HCT116 (cell line): ENCODE results near the gene LILRB3. TPM values are rescaled to one million over a fixed set of nuclear protein-coding genes. Genes with fewer than 3 reads are reported as not detected.

Source experiments
- ATAC-seq: fragments of 200-7000 bp; cut with Tn5 transposase; 2 replicates; pipeline ENCODE4 v1.9.1; 2020; ENCODE audit warnings: mild to moderate bottlenecking, moderate library complexity
- BruUV-seq: library from RNA; stranded (reverse); fragments of 400-500 nt; replicated peaks from 2 replicates; lab custom pipeline; 2021; lab: Mats Ljungman, UMichigan
- CTCF ChIA-PET: fragments of 300-600 bp; sonication (Branson Sonifier 250); formaldehyde crosslinking; loops from one replicate; lab custom pipeline; 2021; ENCODE audit warnings: antibody characterized with exemption; lab: Charles Lee
- POLR2A ChIA-PET: fragments of 300-600, 350-600 bp; sonication (Branson Sonifier 250); formaldehyde crosslinking; loops from one replicate; lab custom pipeline; 2021; ENCODE audit warnings: antibody characterized with exemption; lab: Charles Lee
- RAD21 ChIA-PET, 2 experiments: fragments of 300-600 bp; sonication (Branson Sonifier 250); formaldehyde crosslinking; loops; one replicate each; lab custom pipeline; 2023; ENCODE audit warnings: low total read pairs in 2 of 2; ENCODE audit not compliant: uncharacterized antibody in 2 of 2, unreplicated experiment in 2 of 2, low non-redundant PET in 1 of 2; lab: Charles Lee
- DNase-seq: peaks from one replicate; pipeline ENCODE4 v3.0.0-alpha.2; 2010; ENCODE audit warnings: low read depth, low spot score
- H2AFZ ChIP-seq: fragments of 200-600 bp; shearing (Covaris generic), sonication (generic); 2 replicates; pipeline ENCODE4 v1.6.1; 2017; ENCODE audit warnings: low read depth, mixed run types, mixed read lengths, antibody characterized with exemption, low read length; ENCODE audit not compliant: poor library complexity, severe bottlenecking
- H3K27ac ChIP-seq: 2 replicates; pipeline ENCODE4 v1.5.1; 2012; ENCODE audit warnings: low read depth, low read length
- H3K27me3 ChIP-seq: fragments of 200-600 bp; sonication (generic); 2 replicates; pipeline ENCODE4 v1.6.1; 2016; ENCODE audit warnings: mixed run types, low read length, mixed read lengths; ENCODE audit not compliant: insufficient read depth
- H3K36me3 ChIP-seq, 2 experiments: fragments of 200-500 bp in 1 of 2; fragments of 200-600 bp in 1 of 2; sonication (Bioruptor generic) in 1 of 2; sonication (generic) in 1 of 2; 2 replicates each; pipeline versions ENCODE4 v1.5.1 to v1.6.1; 2014 to 2016; ENCODE audit warnings: low read length in 2 of 2, inconsistent platforms in 1 of 2, mixed read lengths in 1 of 2, mixed run types in 1 of 2; ENCODE audit not compliant: insufficient read depth in 2 of 2, control insufficient read depth in 1 of 2
- H3K4me1 ChIP-seq, 2 experiments: fragments of 200-600 bp in 1 of 2; sonication (generic) in 1 of 2; 2 replicates each; pipeline versions ENCODE4 v1.5.1 to v1.6.1; 2012 to 2017; ENCODE audit warnings: low read length in 2 of 2, inconsistent platforms in 1 of 2, mild to moderate bottlenecking in 1 of 2, mixed read lengths in 1 of 2, mixed run types in 1 of 2, moderate library complexity in 1 of 2; ENCODE audit not compliant: insufficient read depth in 2 of 2, control insufficient read depth in 1 of 2
- H3K4me2 ChIP-seq: fragments of 200-600 bp; sonication (generic); 2 replicates; pipeline ENCODE4 v1.6.1; 2017; ENCODE audit warnings: mixed run types, low read length, mixed read lengths
- H3K4me3 ChIP-seq, 2 experiments: fragments of 200-600 bp in 1 of 2; sonication (generic) in 1 of 2; replicated peaks in 1 of 2; 2 replicates each; pipeline ENCODE4 v1.5.1; 2011 to 2016; ENCODE audit warnings: low read length in 2 of 2, control low read depth in 1 of 2, low read depth in 1 of 2, mild to moderate bottlenecking in 1 of 2, mixed read lengths in 1 of 2, mixed run types in 1 of 2
- H3K79me2 ChIP-seq: fragments of 200-600 bp; sonication (generic); 2 replicates; pipeline ENCODE4 v1.6.1; 2017; ENCODE audit warnings: mild to moderate bottlenecking, mixed run types, low read length, moderate library complexity, mixed read lengths; ENCODE audit not compliant: insufficient read depth
- H3K9ac ChIP-seq: fragments of 200-600 bp; sonication (generic); 2 replicates; pipeline ENCODE4 v1.6.1; 2016; ENCODE audit warnings: low read length, mixed read lengths
- H3K9me2 ChIP-seq: fragments of 200-600 bp; sonication (generic), shearing (Covaris generic); 2 replicates; pipeline ENCODE4 v1.6.1; 2017; ENCODE audit warnings: mixed run types, mild to moderate bottlenecking, moderate library complexity; ENCODE audit not compliant: insufficient read depth
- H3K9me3 ChIP-seq, 2 experiments: fragments of 200-500 bp in 1 of 2; fragments of 200-600 bp in 1 of 2; sonication (Bioruptor generic) in 1 of 2; sonication (generic) in 1 of 2; 2 replicates each; pipeline ENCODE4 v1.6.1; 2014 to 2017; ENCODE audit warnings: low read length in 2 of 2, mixed read lengths in 2 of 2, inconsistent platforms in 1 of 2, low read depth in 1 of 2, mild to moderate bottlenecking in 1 of 2, mixed run types in 1 of 2, moderate library complexity in 1 of 2; ENCODE audit not compliant: control insufficient read depth in 1 of 2, insufficient read depth in 1 of 2
- H4K20me1 ChIP-seq: fragments of 200-600 bp; sonication (generic), shearing (Covaris generic); 2 replicates; pipeline ENCODE4 v1.6.1; 2017; ENCODE audit warnings: mixed run types, mild to moderate bottlenecking, moderate library complexity; ENCODE audit not compliant: insufficient read depth
- CEBPB ChIP-seq: IDR thresholded peaks from 2 replicates; pipeline ENCODE4 v1.6.1; 2012; ENCODE audit warnings: low read depth
- EGR1 ChIP-seq: IDR thresholded peaks from 2 replicates; pipeline ENCODE4 v1.6.1; 2012; ENCODE audit warnings: low read depth
- ELF1 ChIP-seq: IDR thresholded peaks from 2 replicates; pipeline ENCODE4 v1.6.1; 2012; ENCODE audit warnings: low read depth, borderline replicate concordance
- EZH2 ChIP-seq: fragments of 200-600 bp; sonication (generic); IDR thresholded peaks from 2 replicates; pipeline ENCODE4 v1.6.1; 2017; ENCODE audit warnings: antibody characterized with exemption, mixed run types
- JUND ChIP-seq: IDR thresholded peaks from 2 replicates; pipeline ENCODE4 v1.6.1; 2012
- POLR2A ChIP-seq: IDR thresholded peaks from 2 replicates; pipeline ENCODE4 v1.7.0; 2011; ENCODE audit warnings: borderline replicate concordance; ENCODE audit not compliant: insufficient read depth, insufficient read length; ENCODE audit errors: extremely low read depth
- RAD21 ChIP-seq: IDR thresholded peaks from 2 replicates; pipeline ENCODE4 v1.6.1; 2012; ENCODE audit warnings: low read depth, mild to moderate bottlenecking
- SRF ChIP-seq: IDR thresholded peaks from 2 replicates; pipeline ENCODE4 v1.6.1; 2012; ENCODE audit warnings: low read depth
- ZBTB33 ChIP-seq: IDR thresholded peaks from 2 replicates; pipeline ENCODE4 v1.6.1; 2011; ENCODE audit warnings: mild to moderate bottlenecking, low read length, moderate library complexity; ENCODE audit not compliant: insufficient replicate concordance; ENCODE audit errors: extremely low read depth
- intact Hi-C: fragments of 100-400 bp; cut with micrococcal nuclease; formaldehyde crosslinking; loops from 2 replicates; pipeline ENCODE4 v1.10.0; 2022
- total RNA-seq: library from RNA; stranded (reverse); gene quantifications from one replicate; pipeline ENCODE4 v1.2.1, GENCODE V29; 2021; ENCODE audit not compliant: unreplicated experiment
- TF ChIP-seq, protein P1 (sequence below): IDR thresholded peaks from 2 replicates; pipeline ENCODE4 v1.6.1; 2012; ENCODE audit warnings: low read depth
- TF ChIP-seq, protein P2 (sequence below): IDR thresholded peaks from 2 replicates; pipeline ENCODE4 v1.6.1; 2012

The LILRB3 gene
- total RNA-seq, 1 experiment from 2014 or later: 0.12 TPM

DNA sequence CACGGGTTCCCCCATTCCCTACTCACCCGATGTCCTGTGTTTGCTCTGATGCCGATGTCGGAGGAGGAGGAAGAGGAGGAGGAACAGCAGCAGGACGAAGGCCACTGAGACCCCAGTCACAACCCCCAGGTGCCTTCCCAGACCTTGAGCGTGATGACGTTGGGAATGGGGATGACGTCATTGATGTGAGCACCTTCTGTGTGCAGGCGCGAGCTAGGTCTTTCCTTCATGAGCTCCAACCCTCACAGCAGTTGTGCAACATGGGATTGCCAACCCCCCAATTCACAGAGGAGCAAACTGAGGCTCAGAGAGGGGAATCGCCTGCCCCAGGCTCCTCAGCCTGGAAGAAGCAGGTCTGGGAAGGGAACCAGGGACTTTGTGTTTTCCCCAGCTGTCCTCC is 30.0 kb upstream of the LILRB3 start (continued):
- TF ChIP-seq ZBTB33 (no peak), CEBPB (no peak), POLR2A (no peak)

- Histone ChIP-seq H3K9me2 (no peaks in the 10 kb centered on the region), H3K79me2 (no peaks in the 10 kb centered on the region), H3K36me3 (no peaks in the 10 kb centered on the region), H3K4me2 (no peak overlapping the region), H3K9me3 (no peaks in the 10 kb centered on the region), H3K4me1 (no peaks in the 10 kb centered on the region), H3K9ac (no peak overlapping the region), H2AFZ (no peak overlapping the region), H3K27me3 (peaks cover 8% of the 10 kb centered on the region), H3K27ac (no peak overlapping the region), H4K20me1 (no peaks in the 10 kb centered on the region), H3K4me3 (no peak overlapping the region)
- ChIA-PET RAD21 (no interaction called here), POLR2A (no interaction called here), CTCF (interaction anchor here (1.3 kb wide), 1 partner anchor 14 kb away, joined by 4 read pairs; no protein-coding TSS in a partner anchor)
- BruUV-seq: no TSS peak
- intact Hi-C loops: no loop called here
- TF ChIP-seq ELF1: no peak
- TF ChIP-seq JUND: no peak
- ATAC-seq: no peak
- no peak for DNase-seq
Observed at GRCh38 chr19:54252243-54252642, 29.4 kb upstream of the LILRB3 start.

DNA sequence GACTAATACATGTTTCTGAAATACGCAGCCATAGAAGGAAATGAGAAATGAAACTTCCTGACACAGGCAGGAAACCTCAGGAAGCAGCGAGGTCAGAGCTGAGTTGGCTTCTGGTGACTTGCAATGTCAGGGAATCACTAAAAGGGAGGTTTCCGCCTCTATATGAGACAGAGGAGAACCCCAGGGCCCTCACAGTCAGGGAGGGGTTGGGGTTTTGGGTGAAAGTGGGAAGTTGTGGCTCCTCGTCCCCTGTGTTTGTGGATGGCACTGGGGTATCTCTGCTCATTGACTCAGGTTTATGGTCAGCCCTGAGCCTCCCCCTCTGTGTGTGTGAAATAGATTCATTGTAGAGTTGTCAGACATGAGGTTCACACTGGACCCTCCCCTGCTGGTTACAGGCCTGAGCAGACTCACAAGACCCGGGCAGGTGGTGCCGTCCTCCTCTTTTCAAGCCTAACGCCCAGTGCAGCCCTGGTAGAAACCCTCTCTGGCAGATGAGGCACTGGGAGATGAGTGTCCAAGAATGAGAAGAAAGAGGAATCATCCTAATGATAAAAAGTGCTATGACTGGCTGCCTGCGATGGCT is 25.3 kb upstream of the LILRB3 start:
- Histone ChIP-seq H3K27me3 (peaks cover 7% of the 10 kb centered on the region), H3K27ac (no peak overlapping the region), H3K9ac (no peak overlapping the region), H3K4me2 (no peak overlapping the region), H4K20me1 (no peaks in the 10 kb centered on the region), H3K9me3 (no peaks in the 10 kb centered on the region), H2AFZ (no peak overlapping the region), H3K79me2 (no peaks in the 10 kb centered on the region), H3K4me3 (no peak overlapping the region), H3K36me3 (no peaks in the 10 kb centered on the region), H3K4me1 (no peaks in the 10 kb centered on the region), H3K9me2 (no peaks in the 10 kb centered on the region)
- ChIA-PET CTCF (no interaction called here), RAD21 (no interaction called here), POLR2A (no interaction called here)
- no peak for DNase-seq
- ATAC-seq: no peak
- intact Hi-C loops: no loop called here
- no TSS peak for BruUV-seq
- TF ChIP-seq EZH2 (no peak), EGR1 (no peak), SRF (no peak), RAD21 (no peak)
- TF ChIP-seq, protein P1, sequence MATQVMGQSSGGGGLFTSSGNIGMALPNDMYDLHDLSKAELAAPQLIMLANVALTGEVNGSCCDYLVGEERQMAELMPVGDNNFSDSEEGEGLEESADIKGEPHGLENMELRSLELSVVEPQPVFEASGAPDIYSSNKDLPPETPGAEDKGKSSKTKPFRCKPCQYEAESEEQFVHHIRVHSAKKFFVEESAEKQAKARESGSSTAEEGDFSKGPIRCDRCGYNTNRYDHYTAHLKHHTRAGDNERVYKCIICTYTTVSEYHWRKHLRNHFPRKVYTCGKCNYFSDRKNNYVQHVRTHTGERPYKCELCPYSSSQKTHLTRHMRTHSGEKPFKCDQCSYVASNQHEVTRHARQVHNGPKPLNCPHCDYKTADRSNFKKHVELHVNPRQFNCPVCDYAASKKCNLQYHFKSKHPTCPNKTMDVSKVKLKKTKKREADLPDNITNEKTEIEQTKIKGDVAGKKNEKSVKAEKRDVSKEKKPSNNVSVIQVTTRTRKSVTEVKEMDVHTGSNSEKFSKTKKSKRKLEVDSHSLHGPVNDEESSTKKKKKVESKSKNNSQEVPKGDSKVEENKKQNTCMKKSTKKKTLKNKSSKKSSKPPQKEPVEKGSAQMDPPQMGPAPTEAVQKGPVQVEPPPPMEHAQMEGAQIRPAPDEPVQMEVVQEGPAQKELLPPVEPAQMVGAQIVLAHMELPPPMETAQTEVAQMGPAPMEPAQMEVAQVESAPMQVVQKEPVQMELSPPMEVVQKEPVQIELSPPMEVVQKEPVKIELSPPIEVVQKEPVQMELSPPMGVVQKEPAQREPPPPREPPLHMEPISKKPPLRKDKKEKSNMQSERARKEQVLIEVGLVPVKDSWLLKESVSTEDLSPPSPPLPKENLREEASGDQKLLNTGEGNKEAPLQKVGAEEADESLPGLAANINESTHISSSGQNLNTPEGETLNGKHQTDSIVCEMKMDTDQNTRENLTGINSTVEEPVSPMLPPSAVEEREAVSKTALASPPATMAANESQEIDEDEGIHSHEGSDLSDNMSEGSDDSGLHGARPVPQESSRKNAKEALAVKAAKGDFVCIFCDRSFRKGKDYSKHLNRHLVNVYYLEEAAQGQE: no peak
- TF ChIP-seq, protein P2, sequence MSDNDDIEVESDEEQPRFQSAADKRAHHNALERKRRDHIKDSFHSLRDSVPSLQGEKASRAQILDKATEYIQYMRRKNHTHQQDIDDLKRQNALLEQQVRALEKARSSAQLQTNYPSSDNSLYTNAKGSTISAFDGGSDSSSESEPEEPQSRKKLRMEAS: no peak
